Caco-2 (cell line): ENCODE results near the gene RPA4. TPM values are rescaled to one million over a fixed set of nuclear protein-coding genes. Genes with fewer than 3 reads are reported as not detected.
"Not testable (repeated sequence)": the region's sequence is repeated elsewhere in the genome, so short reads cannot be mapped to it uniquely, and the experiment has no call there.

ENCODE experiments used
- BruUV-seq: library from RNA; stranded (reverse); fragments of 400-500 nt; replicated peaks from 2 replicates; lab custom pipeline; 2021; lab: Mats Ljungman, UMichigan
- CTCF ChIA-PET: fragments of 300-600 bp; sonication (Branson Sonifier 250); formaldehyde crosslinking; loops from one replicate; lab custom pipeline; 2022; ENCODE audit warnings: antibody characterized with exemption; lab: Charles Lee
- POLR2A ChIA-PET: fragments of 300-600 bp; sonication (Branson Sonifier 250); formaldehyde crosslinking; loops from one replicate; lab custom pipeline; 2022; ENCODE audit warnings: antibody characterized with exemption; lab: Charles Lee
- DNase-seq, 2 experiments: peaks; one replicate each; pipeline versions ENCODE4 v3.0.0 to v3.0.0-alpha.2; 2020 to 2022
- H3K27me3 ChIP-seq: replicated peaks from 2 replicates; pipeline ENCODE4 v1.6.0; 2011; ENCODE audit warnings: low read length; ENCODE audit not compliant: control insufficient read depth, insufficient read depth
- H3K36me3 ChIP-seq: 2 replicates; pipeline ENCODE4 v1.5.1; 2011; ENCODE audit warnings: low read length; ENCODE audit not compliant: control insufficient read depth, insufficient read depth
- H3K4me1 ChIP-seq: fragments of 250-450 bp; sonication (Bioruptor Pico); 2 replicates; pipeline ENCODE4 v1.5.1; 2020; ENCODE audit warnings: mild to moderate bottlenecking
- H3K4me3 ChIP-seq: 2 replicates; pipeline ENCODE4 v1.5.1; 2011; ENCODE audit warnings: low read depth, mild to moderate bottlenecking, control low read depth, low read length
- H3K9me3 ChIP-seq: fragments of 250-450 bp; sonication (Bioruptor Pico); 2 replicates; pipeline ENCODE4 v1.5.1; 2020; ENCODE audit warnings: mild to moderate bottlenecking, moderate library complexity
- H3K27ac Mint-ChIP-seq: one replicate; pipeline ENCODE4 v1.8.0; 2022; ENCODE audit warnings: mixed read lengths; ENCODE audit not compliant: unreplicated experiment
- H3K27me3 Mint-ChIP-seq: one replicate; pipeline ENCODE4 v1.8.0; 2022; ENCODE audit warnings: mixed read lengths; ENCODE audit not compliant: insufficient read depth, unreplicated experiment
- H3K36me3 Mint-ChIP-seq: one replicate; pipeline ENCODE4 v1.8.0; 2022; ENCODE audit warnings: mild to moderate bottlenecking, mixed read lengths; ENCODE audit not compliant: insufficient read depth, unreplicated experiment
- H3K4me1 Mint-ChIP-seq: one replicate; pipeline ENCODE4 v1.8.0; 2022; ENCODE audit warnings: low read depth, mixed read lengths; ENCODE audit not compliant: unreplicated experiment
- H3K4me3 Mint-ChIP-seq: one replicate; pipeline ENCODE4 v1.8.0; 2022; ENCODE audit warnings: mild to moderate bottlenecking, moderate library complexity, mixed read lengths; ENCODE audit not compliant: unreplicated experiment
- H3K9me3 Mint-ChIP-seq: one replicate; pipeline ENCODE4 v1.8.0; 2022; ENCODE audit warnings: mixed read lengths; ENCODE audit not compliant: unreplicated experiment
- CTCF ChIP-seq, 2 experiments: fragments of 200-600 bp in 1 of 2; IDR thresholded peaks; 1 replicate in 1 of 2; 2 replicates in 1 of 2; pipeline versions ENCODE4 v1.5.1 to v1.8.0; 2011 to 2022; ENCODE audit warnings: antibody characterized with exemption in 1 of 2, control low read depth in 1 of 2, inconsistent platforms in 1 of 2, low read depth in 1 of 2, low read length in 1 of 2, mild to moderate bottlenecking in 1 of 2, moderate library complexity in 1 of 2; ENCODE audit not compliant: insufficient read depth in 1 of 2, severe bottlenecking in 1 of 2, unreplicated experiment in 1 of 2
- intact Hi-C: fragments of 100-400 bp; cut with micrococcal nuclease; formaldehyde crosslinking; loops from one replicate; pipeline ENCODE4 v1.10.0; 2022; ENCODE audit not compliant: unreplicated experiment
- total RNA-seq: library from RNA; stranded (reverse); gene quantifications from 2 replicates; pipeline ENCODE4 v1.2.3, GENCODE V29; 2022

RPA4 gene
- total RNA-seq, 1 experiment from 2014 or later, result 0.75 TPM

GRCh38 chrX:96837808-96838207 lies 45.9 kb upstream of the RPA4 start:
- no peaks in the 10 kb centered on the region for H3K27me3 ChIP-seq
- peak in 1 of 2 experiments; percentile 5 for DNase-seq
- intact Hi-C loops, result no loop called here
- H3K36me3 ChIP-seq, result no peaks in the 10 kb centered on the region
- Mint-ChIP-seq H3K9me3 (no peaks in the 10 kb centered on the region), H3K4me3 (no peak overlapping the region), H3K36me3 (peaks cover 10% of the 10 kb centered on the region), H3K27me3 (no peaks in the 10 kb centered on the region), H3K4me1 (no peaks in the 10 kb centered on the region), H3K27ac (no peak overlapping the region)
- TF ChIP-seq CTCF (IDR thresholded peaks at IDR 0.05; ENCODE audit: insufficient read depth in 1 of 2, low read depth in 1 of 2, low read length in 1 of 2, severe bottlenecking in 1 of 2, unreplicated experiment in 1 of 2), result no peak
- H3K4me3 ChIP-seq, result no peak overlapping the region
- ChIA-PET CTCF (no interaction called here), POLR2A (no interaction called here)
- no peaks in the 10 kb centered on the region for H3K9me3 ChIP-seq
- no TSS peak for BruUV-seq
- peaks cover 9% of the 10 kb centered on the region for H3K4me1 ChIP-seq

GRCh38 chrX:96838537-96838936 lies 45.2 kb upstream of the RPA4 start:
- Mint-ChIP-seq H3K27me3 (no peaks in the 10 kb centered on the region), H3K4me1 (no peaks in the 10 kb centered on the region), H3K9me3 (no peaks in the 10 kb centered on the region), H3K27ac (no peak overlapping the region), H3K4me3 (no peak overlapping the region), H3K36me3 (peaks cover 10% of the 10 kb centered on the region)
- intact Hi-C loops, result no loop called here
- Histone ChIP-seq H3K27me3 (no peaks in the 10 kb centered on the region), H3K36me3 (no peaks in the 10 kb centered on the region), H3K4me1 (peaks cover 9% of the 10 kb centered on the region), H3K4me3 (no peak overlapping the region), H3K9me3 (no peaks in the 10 kb centered on the region)
- DNase-seq, result no peak
- CTCF ChIA-PET, result no interaction called here
- no peak for TF ChIP-seq CTCF (IDR thresholded peaks at IDR 0.05; ENCODE audit: insufficient read depth in 1 of 2, low read depth in 1 of 2, low read length in 1 of 2, severe bottlenecking in 1 of 2, unreplicated experiment in 1 of 2)
- BruUV-seq, result no TSS peak
- POLR2A ChIA-PET, result no interaction called here

- Mint-ChIP-seq H3K27me3 (no peaks in the 10 kb centered on the region), H3K4me3 (no peak overlapping the region), H3K4me1 (no peaks in the 10 kb centered on the region), H3K36me3 (peaks cover 10% of the 10 kb centered on the region), H3K9me3 (no peaks in the 10 kb centered on the region), H3K27ac (no peak overlapping the region)
- intact Hi-C loops, result no loop called here
- DNase-seq, result no peak
- no TSS peak for BruUV-seq
- H3K36me3 ChIP-seq, result no peaks in the 10 kb centered on the region
- H3K27me3 ChIP-seq, result no peaks in the 10 kb centered on the region
- peaks cover 9% of the 10 kb centered on the region for H3K4me1 ChIP-seq
- no peak overlapping the region for H3K4me3 ChIP-seq
- TF ChIP-seq CTCF (IDR thresholded peaks at IDR 0.05; ENCODE audit: insufficient read depth in 1 of 2, low read depth in 1 of 2, low read length in 1 of 2, severe bottlenecking in 1 of 2, unreplicated experiment in 1 of 2), result no peak
- POLR2A ChIA-PET, result no interaction called here
- H3K9me3 ChIP-seq, result no peaks in the 10 kb centered on the region
- CTCF ChIA-PET, result no interaction called here
Measured at GRCh38 chrX:96841325-96841724, 42.4 kb upstream of the RPA4 start.

- H3K27me3 Mint-ChIP-seq, DNase-seq, H3K4me1 Mint-ChIP-seq: not testable (repeated sequence)
Measured at GRCh38 chrX:96841866-96842265, 41.8 kb upstream of the RPA4 start.

More at GRCh38 chrX:96841866-96842265, 41.8 kb upstream of the RPA4 start:
- H3K9me3 Mint-ChIP-seq, H3K4me3 ChIP-seq, H3K9me3 ChIP-seq, H3K27ac Mint-ChIP-seq, CTCF ChIA-PET, intact Hi-C loops, H3K4me1 ChIP-seq, H3K4me3 Mint-ChIP-seq, H3K36me3 ChIP-seq, BruUV-seq, POLR2A ChIA-PET, H3K27me3 ChIP-seq: not testable (repeated sequence)
- peaks cover 10% of the 10 kb centered on the region for H3K36me3 Mint-ChIP-seq
